GM18505 (cell line): ENCODE results near the gene DOC2A.

Experiments
- ATAC-seq: cut with Tn5 transposase; IDR thresholded peaks from one replicate; pipeline ENCODE4 v1.9.1; 2021; ENCODE audit not compliant: unreplicated experiment
- POLR2A ChIP-seq: IDR thresholded peaks from 4 replicates; pipeline ENCODE4 v1.6.1; 2011; ENCODE audit warnings: borderline replicate concordance; ENCODE audit not compliant: insufficient read depth, insufficient read length; ENCODE audit errors: extremely low read depth

The DOC2A gene

GRCh38 chr16:30033270-30033669 is 22.4 kb upstream of the DOC2A start:
- no peak for TF ChIP-seq POLR2A
- ATAC-seq = no peak

GRCh38 chr16:30032083-30032819 is 21.4 kb upstream of the DOC2A start:
- ATAC-seq = no peak
- no peak for TF ChIP-seq POLR2A

GRCh38 chr16:30031477-30031918 is 20.7 kb upstream of the DOC2A start:
- ATAC-seq = no peak

GRCh38 chr16:30030841-30031413 is 20.1 kb upstream of the DOC2A start, which contains the start of gene TLCD3B:
Gene TLCD3B (minus strand): TSS chr16:30031271. CDS start chr16:30030527, 744 bp downstream.
- no peak for ATAC-seq

More at GRCh38 chr16:30031477-30031918, 20.7 kb upstream of the DOC2A start:
- TF ChIP-seq POLR2A = no peak

GRCh38 chr16:30030011-30030685 is 19.3 kb upstream of the DOC2A start:
- no peak for ATAC-seq
- no peak for TF ChIP-seq POLR2A

More at GRCh38 chr16:30030841-30031413, 20.1 kb upstream of the DOC2A start, which contains the start of gene TLCD3B:
- TF ChIP-seq POLR2A = no peak

GRCh38 chr16:30028438-30029076 is 17.7 kb upstream of the DOC2A start:
- no peak for ATAC-seq
- no peak for TF ChIP-seq POLR2A

GRCh38 chr16:30027588-30028437 is 17.0 kb upstream of the DOC2A start:
- ATAC-seq = no peak
- no peak for TF ChIP-seq POLR2A

- TF ChIP-seq POLR2A = no peak
- no peak for ATAC-seq
Measured at GRCh38 chr16:30026449-30026848, 15.6 kb upstream of the DOC2A start.

GRCh38 chr16:30025574-30025973 is 14.7 kb upstream of the DOC2A start:
- TF ChIP-seq POLR2A = no peak
- ATAC-seq = no peak

- no peak for ATAC-seq
- TF ChIP-seq POLR2A = no peak
Measured at GRCh38 chr16:30025156-30025555, 14.3 kb upstream of the DOC2A start.

GRCh38 chr16:30024451-30024850 is 13.6 kb upstream of the DOC2A start:
- no peak for ATAC-seq

GRCh38 chr16:30023586-30023985 is 12.8 kb upstream of the DOC2A start:
- no peak for TF ChIP-seq POLR2A
- no peak for ATAC-seq

More at GRCh38 chr16:30024451-30024850, 13.6 kb upstream of the DOC2A start:
- TF ChIP-seq POLR2A = no peak
